Smooth muscle cell (in vitro differentiated cells): Measurements from ENCODE around the gene ANKRD37. TPM values are rescaled to one million over a fixed set of nuclear protein-coding genes. Genes with fewer than 3 reads are reported as not detected.

Experiments used
- DNase-seq: peaks from one replicate; lab custom pipeline; 2025; ENCODE audit not compliant: unreplicated experiment; lab: John Stamatoyannopoulos, UW
- H2AFZ ChIP-seq: fragments of 200-600 bp; sonication (generic); 2 replicates; pipeline ENCODE4 v1.6.0; 2016; ENCODE audit warnings: antibody characterized with exemption, low read depth, mild to moderate bottlenecking
- H3F3A ChIP-seq: fragments of 200-600 bp; sonication (generic); 2 replicates; pipeline ENCODE4 v1.6.0; 2017; ENCODE audit warnings: antibody characterized with exemption, low read depth
- H3K27ac ChIP-seq: fragments of 200-600 bp; sonication (generic); 2 replicates; pipeline ENCODE4 v1.5.1; 2016; ENCODE audit warnings: low read depth, mild to moderate bottlenecking
- H3K27me3 ChIP-seq: fragments of 200-600 bp; sonication (generic); 2 replicates; pipeline ENCODE4 v1.6.1; 2016; ENCODE audit warnings: low read depth, mild to moderate bottlenecking
- H3K36me3 ChIP-seq: fragments of 200-600 bp; sonication (generic); 2 replicates; pipeline ENCODE4 v1.5.1; 2016; ENCODE audit warnings: low read depth
- H3K4me1 ChIP-seq: fragments of 200-600 bp; sonication (generic); 2 replicates; pipeline ENCODE4 v1.5.1; 2016; ENCODE audit warnings: low read depth
- H3K4me2 ChIP-seq: fragments of 200-600 bp; sonication (generic); 2 replicates; pipeline ENCODE4 v1.6.0; 2016; ENCODE audit warnings: mild to moderate bottlenecking
- H3K4me3 ChIP-seq: fragments of 200-600 bp; sonication (generic); 2 replicates; pipeline ENCODE4 v1.5.1; 2016; ENCODE audit warnings: mild to moderate bottlenecking
- H3K79me2 ChIP-seq: fragments of 200-600 bp; sonication (generic); 2 replicates; pipeline ENCODE4 v1.6.0; 2016; ENCODE audit warnings: low read depth, mild to moderate bottlenecking
- H3K9ac ChIP-seq: fragments of 200-600 bp; sonication (generic); 2 replicates; pipeline ENCODE4 v1.6.0; 2016; ENCODE audit warnings: low read depth
- H3K9me3 ChIP-seq: fragments of 200-600 bp; sonication (generic); replicated peaks from 2 replicates; pipeline ENCODE4 v1.5.1; 2016; ENCODE audit warnings: low read depth
- H4K20me1 ChIP-seq: fragments of 200-600 bp; sonication (generic); 2 replicates; pipeline ENCODE4 v1.6.0; 2016; ENCODE audit warnings: low read depth
- CTCF ChIP-seq: fragments of 200-600 bp; sonication (generic); IDR thresholded peaks from 2 replicates; pipeline ENCODE4 v1.5.1; 2017; ENCODE audit warnings: borderline replicate concordance, mild to moderate bottlenecking, antibody characterized with exemption; ENCODE audit not compliant: insufficient read depth, poor library complexity, severe bottlenecking
- WGBS: methylation state at CpG from one replicate; pipeline ENCODE4 v1.1.7; 2016; ENCODE audit warnings: low lambda C conversion rate; 5-methylcytosine and 5-hydroxymethylcytosine counted together
- polyA plus RNA-seq: library from polyadenylated mRNA; unstranded; fragments of >200 nt; fragmentation: Nextera tagmentation; extraction: Ambion mirVana; gene quantifications from 2 replicates; pipeline ENCODE4 v1.2.1, GENCODE V29; 2016
- total RNA-seq: library from RNA; depleted of rRNA; stranded (reverse); fragments of >200 nt; gene quantifications from 2 replicates; pipeline ENCODE4 v1.2.3, GENCODE V29; 2014

The ANKRD37 gene
- total and polyA plus RNA-seq, 2 experiments from 2014 or later, result 10.4 to 15.5 TPM

GRCh38 chr4:185379326-185380295, 17.0 kb upstream of the ANKRD37 start:
- Histone ChIP-seq H2AFZ (no peak overlapping the region), H3F3A (no peaks in the 10 kb centered on the region), H3K27ac (no peak overlapping the region), H3K4me3 (no peak overlapping the region), H3K9me3 (no peaks in the 10 kb centered on the region), H4K20me1 (no peaks in the 10 kb centered on the region), H3K4me2 (no peak overlapping the region), H3K36me3 (no peaks in the 10 kb centered on the region), H3K79me2 (no peaks in the 10 kb centered on the region), H3K9ac (no peak overlapping the region), H3K27me3 (no peaks in the 10 kb centered on the region), H3K4me1 (no peaks in the 10 kb centered on the region)
- 94% methylated on average over 13 of the region's 13 CpGs for whole genome bisulfite sequencing
- TF ChIP-seq CTCF, result no peak
- no peak for DNase-seq

GRCh38 chr4:185380320-185380719, 16.3 kb upstream of the ANKRD37 start:
- no peaks in the 10 kb centered on the region for H3K4me1 ChIP-seq
- H3K27ac ChIP-seq, result no peak overlapping the region
- no peaks in the 10 kb centered on the region for H4K20me1 ChIP-seq
- WGBS, result 96% methylated on average over 1 of the region's 1 CpG
- no peak overlapping the region for H3K4me2 ChIP-seq
- no peaks in the 10 kb centered on the region for H3F3A ChIP-seq
- no peak overlapping the region for H2AFZ ChIP-seq
- H3K9me3 ChIP-seq, result no peaks in the 10 kb centered on the region
- no peaks in the 10 kb centered on the region for H3K27me3 ChIP-seq
- H3K36me3 ChIP-seq, result no peaks in the 10 kb centered on the region
- no peaks in the 10 kb centered on the region for H3K79me2 ChIP-seq
- TF ChIP-seq CTCF, result no peak
- H3K9ac ChIP-seq, result no peak overlapping the region
- DNase-seq, result no peak
- H3K4me3 ChIP-seq, result no peak overlapping the region

- Histone ChIP-seq H4K20me1 (no peaks in the 10 kb centered on the region), H3K4me3 (no peak overlapping the region), H3K9ac (no peak overlapping the region), H3K27ac (no peak overlapping the region), H3K9me3 (no peaks in the 10 kb centered on the region), H3K4me2 (no peak overlapping the region), H3K36me3 (no peaks in the 10 kb centered on the region), H3K4me1 (no peaks in the 10 kb centered on the region), H2AFZ (no peak overlapping the region), H3K27me3 (no peaks in the 10 kb centered on the region), H3K79me2 (no peaks in the 10 kb centered on the region), H3F3A (no peaks in the 10 kb centered on the region)
- WGBS, result 71% methylated on average over 4 of the region's 4 CpGs
- DNase-seq, result no peak
- no peak for TF ChIP-seq CTCF
These were observed 15.1 kb upstream of the ANKRD37 start for GRCh38 chr4:185381288-185382196.
